ENCODE results near the gene H2AZ2.

DNA sequence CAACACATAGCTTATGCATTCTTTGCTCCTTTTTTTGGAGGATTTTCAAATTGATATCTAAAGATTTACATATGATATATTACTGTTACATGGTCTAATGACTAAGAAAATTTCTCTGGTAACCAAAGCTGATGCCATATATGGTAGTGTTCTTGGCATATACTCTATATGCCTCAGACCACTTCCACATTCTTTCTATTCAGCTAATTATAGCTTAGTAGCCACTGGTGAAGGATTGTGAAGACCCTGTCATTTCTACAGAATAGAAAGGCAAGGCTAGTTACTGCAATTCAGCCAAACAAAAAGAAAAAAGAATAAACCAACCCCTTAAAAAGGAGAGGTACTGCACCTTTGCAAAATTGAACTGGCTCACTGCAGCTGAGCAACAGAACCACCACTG lies 33.7 kb upstream of the H2AZ2 start:
- TF ChIP-seq, protein P1, sequence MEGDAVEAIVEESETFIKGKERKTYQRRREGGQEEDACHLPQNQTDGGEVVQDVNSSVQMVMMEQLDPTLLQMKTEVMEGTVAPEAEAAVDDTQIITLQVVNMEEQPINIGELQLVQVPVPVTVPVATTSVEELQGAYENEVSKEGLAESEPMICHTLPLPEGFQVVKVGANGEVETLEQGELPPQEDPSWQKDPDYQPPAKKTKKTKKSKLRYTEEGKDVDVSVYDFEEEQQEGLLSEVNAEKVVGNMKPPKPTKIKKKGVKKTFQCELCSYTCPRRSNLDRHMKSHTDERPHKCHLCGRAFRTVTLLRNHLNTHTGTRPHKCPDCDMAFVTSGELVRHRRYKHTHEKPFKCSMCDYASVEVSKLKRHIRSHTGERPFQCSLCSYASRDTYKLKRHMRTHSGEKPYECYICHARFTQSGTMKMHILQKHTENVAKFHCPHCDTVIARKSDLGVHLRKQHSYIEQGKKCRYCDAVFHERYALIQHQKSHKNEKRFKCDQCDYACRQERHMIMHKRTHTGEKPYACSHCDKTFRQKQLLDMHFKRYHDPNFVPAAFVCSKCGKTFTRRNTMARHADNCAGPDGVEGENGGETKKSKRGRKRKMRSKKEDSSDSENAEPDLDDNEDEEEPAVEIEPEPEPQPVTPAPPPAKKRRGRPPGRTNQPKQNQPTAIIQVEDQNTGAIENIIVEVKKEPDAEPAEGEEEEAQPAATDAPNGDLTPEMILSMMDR (IDR thresholded peaks at IDR 0.05), result no peak
- TF ChIP-seq POLR2A (IDR thresholded peaks at IDR 0.05) (no peak), POLR2AphosphoS5 (IDR thresholded peaks at IDR 0.05) (no peak)

Data from gastroesophageal sphincter (tissue), 3 donors.